ENCODE data around the gene HK1. TPM values are rescaled to one million over a fixed set of nuclear protein-coding genes. Genes with fewer than 3 reads are reported as not detected.
"Not testable (repeated sequence)": the region's sequence is repeated elsewhere in the genome, so short reads cannot be mapped to it uniquely, and the experiment has no call there.

Gene HK1
- total RNA-seq (2014; rRNA removed), result 113 and 124 TPM in 2 replicates
- polyA plus RNA-seq (2012), result 230 TPM

- no peak for DNase-seq (ENCODE audit: low read depth)
Measured at GRCh38 chr10:69278446-69278963, at the start of gene HK1. HK1 (plus strand) TSS chr10:69278496.

DNA sequence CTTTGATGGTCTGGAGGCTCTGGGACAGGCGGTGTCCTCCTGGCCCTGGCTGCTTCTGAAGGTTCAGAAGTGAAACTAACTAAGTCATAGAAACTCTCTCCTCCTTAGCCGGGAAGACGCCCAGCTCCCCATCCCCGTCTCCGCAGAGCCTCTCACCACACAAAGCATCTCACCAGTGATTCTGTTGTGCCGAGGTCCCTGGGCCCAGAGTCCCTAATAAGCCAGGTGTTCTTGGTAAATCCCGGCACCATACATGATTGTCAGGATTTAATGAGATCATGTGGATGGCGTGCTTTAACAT lies 48.7 kb upstream of the HK1 start:
- DNase-seq (ENCODE audit: low read depth), result no peak

- no peak for DNase-seq (ENCODE audit: low read depth)
Measured at GRCh38 chr10:69230128-69230527, 48.2 kb upstream of the HK1 start.

- DNase-seq (ENCODE audit: low read depth), result peak; percentile 81
Measured at GRCh38 chr10:69232252-69232651, 46.0 kb upstream of the HK1 start.

- no peak for DNase-seq (ENCODE audit: low read depth)
Measured at GRCh38 chr10:69232736-69233480, 45.4 kb upstream of the HK1 start.

GRCh38 chr10:69234447-69234846 lies 43.8 kb upstream of the HK1 start:
- no peak for DNase-seq (ENCODE audit: low read depth)

DNA sequence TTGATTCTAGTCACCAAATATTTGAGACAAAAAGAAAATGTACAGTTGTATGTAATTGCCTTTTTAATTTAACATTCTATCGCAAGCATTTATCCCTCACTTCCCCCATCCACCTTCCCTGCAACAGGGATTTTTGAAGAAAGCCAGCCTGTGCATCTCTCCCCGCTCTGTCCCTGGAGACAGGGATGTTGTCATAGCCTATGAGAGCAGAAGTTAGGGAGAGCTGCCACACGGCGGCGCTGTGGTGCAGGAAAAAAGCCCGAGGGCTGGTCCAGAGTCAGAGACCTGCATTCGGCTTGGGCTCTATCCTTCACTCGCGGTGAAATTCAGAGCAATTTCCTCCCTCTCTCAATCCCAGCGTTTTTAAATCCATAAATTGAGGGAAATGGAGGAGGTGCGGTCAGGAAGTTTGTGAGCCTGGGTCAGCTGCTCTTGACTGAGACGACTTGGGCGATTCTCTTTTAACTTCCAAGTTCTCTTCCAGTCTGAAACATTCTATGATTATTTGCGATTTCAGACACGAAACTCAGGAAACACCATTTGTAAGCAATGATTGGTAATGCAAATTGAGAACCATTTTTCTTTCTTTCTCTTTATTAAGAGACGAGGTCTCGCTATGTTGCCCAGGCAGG lies 40.7 kb upstream of the HK1 start:
- peak; percentile 77 for DNase-seq (ENCODE audit: low read depth)

DNA sequence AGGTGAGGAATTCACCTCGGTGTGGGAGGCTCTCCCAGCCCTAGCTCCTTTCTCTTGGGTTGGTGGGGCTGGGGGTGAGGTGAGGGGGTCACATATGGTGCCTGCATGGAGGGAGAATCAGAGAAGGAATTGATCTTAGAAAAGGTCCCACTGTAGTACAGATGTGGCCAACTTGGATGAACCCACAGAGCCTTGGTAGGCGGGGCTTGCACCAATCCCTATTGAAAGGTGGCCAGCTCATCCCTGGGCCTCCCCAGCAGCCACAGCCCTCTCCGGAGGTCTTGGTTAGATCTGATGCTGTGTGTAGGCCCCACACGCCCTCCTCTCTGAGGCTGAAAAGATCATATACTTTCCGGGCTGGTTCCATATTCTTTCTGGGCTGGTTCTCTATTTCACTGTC lies 39.2 kb upstream of the HK1 start:
- no peak for DNase-seq (ENCODE audit: low read depth)

- DNase-seq (ENCODE audit: low read depth), result peak; percentile 20
Measured at GRCh38 chr10:69239816-69240434, 38.4 kb upstream of the HK1 start.

GRCh38 chr10:69240455-69240854 lies 37.8 kb upstream of the HK1 start:
- no peak for DNase-seq (ENCODE audit: low read depth)

DNA sequence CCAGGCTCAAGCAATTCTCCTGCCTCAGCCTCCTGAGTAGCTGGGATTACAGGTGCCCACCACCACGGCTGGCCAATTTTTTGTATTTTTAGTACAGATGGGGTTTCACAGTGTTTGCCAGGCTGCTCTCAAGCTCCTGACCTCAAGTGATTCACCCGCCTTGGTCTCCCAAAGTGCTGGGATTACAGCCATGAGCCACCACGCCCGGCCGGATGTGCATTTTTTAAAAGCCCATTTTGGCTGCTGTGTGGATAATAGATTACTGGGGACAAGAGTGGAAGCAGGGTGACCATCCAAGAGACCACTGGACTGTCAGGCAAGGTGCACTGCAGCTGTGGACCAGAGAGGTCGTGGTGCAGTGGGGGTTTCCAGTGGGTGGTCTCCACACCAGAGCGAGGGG lies 36.7 kb upstream of the HK1 start:
- peak; percentile 73 for DNase-seq (ENCODE audit: low read depth)

DNA sequence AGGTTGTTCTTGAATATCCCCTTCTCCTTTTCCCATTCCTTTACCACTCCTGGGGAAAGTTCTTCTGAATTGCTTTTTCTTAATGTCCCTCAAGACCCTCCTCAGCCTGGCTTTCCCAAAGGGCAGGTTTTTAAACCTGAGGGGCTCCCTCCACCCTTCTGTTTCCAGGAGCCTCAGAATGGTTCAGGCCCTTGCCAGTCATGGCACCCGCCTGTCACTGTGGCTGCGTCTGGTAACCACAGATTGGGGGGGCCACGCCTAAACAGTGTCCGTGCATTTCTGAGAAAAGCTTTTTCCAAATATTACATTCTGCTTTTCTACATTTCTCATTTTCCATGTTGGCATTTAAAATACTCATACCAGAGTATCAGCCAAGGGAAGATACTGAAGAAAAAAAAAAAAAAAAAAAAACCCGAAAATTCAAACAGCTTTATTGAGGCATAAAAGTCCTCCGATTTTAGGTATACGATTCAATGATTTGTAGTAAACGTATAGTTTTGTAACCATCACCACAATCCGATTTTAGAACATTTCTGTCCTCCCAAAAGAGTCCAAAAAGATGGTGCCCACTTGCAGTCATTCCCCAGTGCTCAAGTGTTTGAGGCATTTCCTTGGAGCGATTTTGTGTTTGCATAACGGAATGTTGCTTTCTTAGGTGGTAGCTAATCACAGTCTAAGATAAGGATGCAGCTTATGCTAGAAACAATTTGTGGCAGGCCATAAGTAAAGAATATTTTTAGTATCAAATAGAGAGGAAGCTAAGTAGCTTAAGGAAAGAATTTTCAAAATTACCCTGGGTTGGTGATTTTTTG lies 36.0 kb upstream of the HK1 start:
- no peak for DNase-seq (ENCODE audit: low read depth)

- DNase-seq (ENCODE audit: low read depth), result no peak
Measured at GRCh38 chr10:69242852-69243212, 35.5 kb upstream of the HK1 start.

DNA sequence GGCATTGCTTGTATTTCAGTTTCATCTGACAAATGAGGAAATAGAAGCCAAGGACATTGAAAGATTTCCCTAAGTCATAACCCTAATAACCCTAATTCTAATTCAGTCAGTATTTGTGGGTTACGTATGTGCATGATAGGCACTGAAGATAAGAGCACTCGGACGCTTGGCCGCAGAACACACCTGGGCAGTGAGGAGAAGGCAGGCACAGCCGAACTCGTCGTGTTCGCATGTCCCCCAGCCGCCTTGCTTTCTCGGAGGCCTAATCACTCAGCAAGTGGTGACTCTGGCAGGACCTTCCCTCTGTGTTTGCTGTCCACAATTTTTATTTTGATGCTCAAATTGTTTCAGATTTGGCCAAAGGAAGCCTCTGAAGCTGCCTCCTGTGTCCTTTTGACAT lies 34.5 kb upstream of the HK1 start:
- no peak for DNase-seq (ENCODE audit: low read depth)

GRCh38 chr10:69246036-69246435 lies 32.3 kb upstream of the HK1 start:
- no peak for DNase-seq (ENCODE audit: low read depth)

DNA sequence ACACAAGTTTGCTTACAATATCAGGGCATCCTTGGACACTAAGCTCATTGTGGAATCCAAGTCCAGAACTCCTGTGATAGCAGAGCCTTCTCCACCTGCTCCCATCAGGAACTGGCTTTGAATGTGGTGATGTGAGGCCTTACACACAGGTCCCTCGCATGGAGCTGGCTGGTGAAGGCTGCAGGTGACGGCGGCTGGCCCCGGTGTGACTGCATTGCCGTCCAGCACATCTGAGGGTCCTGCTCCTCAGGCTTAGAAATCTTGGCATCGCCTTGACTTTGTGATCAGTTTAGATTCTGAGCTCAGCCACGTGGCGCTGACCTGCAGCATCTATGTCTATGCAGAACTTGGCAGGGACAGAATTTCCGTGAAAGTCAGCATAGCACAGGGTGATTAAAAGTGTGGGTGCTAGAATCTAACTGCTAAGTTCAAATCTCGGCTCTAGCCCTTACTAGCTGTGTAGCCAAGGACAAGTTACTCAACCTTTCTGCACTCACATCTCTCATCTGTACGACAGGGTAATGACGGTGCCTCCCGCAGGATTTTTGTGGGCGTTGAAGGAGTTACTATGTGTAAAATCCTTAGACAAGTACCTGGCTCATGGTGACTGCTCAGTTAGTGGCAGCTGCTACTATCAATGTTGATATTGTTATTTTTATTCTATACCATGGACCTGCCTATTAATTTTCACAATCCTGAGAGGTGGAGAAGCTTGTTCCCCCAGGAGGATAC lies 31.5 kb upstream of the HK1 start:
- no peak for DNase-seq (ENCODE audit: low read depth)

DNA sequence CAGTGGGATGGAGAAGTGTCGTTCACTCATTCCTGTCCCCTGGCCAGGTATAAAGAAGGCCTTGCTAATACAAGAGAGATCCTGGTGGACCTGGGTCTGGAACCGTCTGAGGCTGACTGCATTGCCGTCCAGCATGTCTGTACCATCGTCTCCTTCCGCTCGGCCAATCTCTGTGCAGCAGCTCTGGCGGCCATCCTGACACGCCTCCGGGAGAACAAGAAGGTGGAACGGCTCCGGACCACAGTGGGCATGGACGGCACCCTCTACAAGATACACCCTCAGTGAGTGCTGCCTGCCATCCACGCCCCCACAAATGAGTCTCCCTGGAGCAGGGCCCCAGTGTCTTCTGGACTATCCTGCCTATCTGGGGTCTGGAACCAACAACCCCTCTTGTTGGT lies 31.0 kb upstream of the HK1 start:
- DNase-seq (ENCODE audit: low read depth), result no peak

GRCh38 chr10:69248117-69248730 lies 30.1 kb upstream of the HK1 start:
- no peak for DNase-seq (ENCODE audit: low read depth)

DNA sequence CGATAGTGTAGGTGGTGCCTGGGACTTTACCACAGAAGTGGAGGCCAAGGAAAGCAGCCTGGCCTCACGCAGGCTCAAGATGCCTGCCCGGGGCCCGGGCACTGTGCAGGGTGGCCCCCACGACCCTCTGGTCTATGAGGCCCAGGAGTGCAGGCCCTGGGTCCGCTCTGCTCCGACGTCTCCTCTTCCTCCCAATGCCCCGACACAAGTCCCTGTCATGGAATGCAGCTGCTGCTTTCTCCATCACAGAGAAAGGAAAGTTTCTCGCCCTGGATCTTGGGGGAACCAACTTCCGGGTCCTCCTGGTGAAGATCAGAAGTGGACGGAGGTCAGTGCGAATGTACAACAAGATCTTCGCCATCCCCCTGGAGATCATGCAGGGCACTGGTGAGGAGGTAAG lies 28.3 kb upstream of the HK1 start:
- no peak for DNase-seq (ENCODE audit: low read depth)

GRCh38 chr10:69251417-69251816 lies 26.9 kb upstream of the HK1 start:
- DNase-seq (ENCODE audit: low read depth), result not testable (repeated sequence)

DNA sequence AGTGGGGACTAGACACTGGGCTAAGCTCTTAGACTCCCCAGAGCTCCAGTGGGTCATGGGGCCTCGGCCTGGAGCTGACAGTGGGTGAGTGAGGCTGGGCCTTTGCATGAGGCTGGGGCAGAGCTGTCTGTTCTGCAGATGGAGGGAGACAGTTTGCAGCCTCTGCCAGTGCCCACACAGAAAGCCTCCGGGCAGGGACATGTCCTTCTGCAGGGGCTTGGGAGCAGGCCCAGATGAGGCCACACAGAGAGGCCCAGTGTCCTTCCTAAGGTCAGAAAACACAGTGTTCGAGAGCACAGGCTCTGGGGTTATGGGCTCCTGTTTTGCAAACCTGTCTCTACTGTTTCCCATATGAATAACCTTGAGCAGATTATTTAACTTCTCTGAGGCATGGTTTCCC lies 25.1 kb upstream of the HK1 start:
- no peak for DNase-seq (ENCODE audit: low read depth)

Data from LHCN-M2 (cell line).